Pulmonary artery endothelial cell (primary cell): Measurements from ENCODE around the gene SMIM7. TPM values are rescaled to one million over a fixed set of nuclear protein-coding genes. Genes with fewer than 3 reads are reported as not detected.

Experiments used
- DNase-seq: peaks from one replicate; pipeline ENCODE4 v3.0.0-alpha.2; 2011; ENCODE audit warnings: low read depth, low spot score
- total RNA-seq: library from RNA; depleted of rRNA; stranded (reverse); fragments of >200 nt; gene quantifications from 2 replicates; pipeline ENCODE4 v1.2.3, GENCODE V29; 2014

Gene SMIM7
- total RNA-seq, 1 donor from 2014 or later: 34.0 TPM

DNA sequence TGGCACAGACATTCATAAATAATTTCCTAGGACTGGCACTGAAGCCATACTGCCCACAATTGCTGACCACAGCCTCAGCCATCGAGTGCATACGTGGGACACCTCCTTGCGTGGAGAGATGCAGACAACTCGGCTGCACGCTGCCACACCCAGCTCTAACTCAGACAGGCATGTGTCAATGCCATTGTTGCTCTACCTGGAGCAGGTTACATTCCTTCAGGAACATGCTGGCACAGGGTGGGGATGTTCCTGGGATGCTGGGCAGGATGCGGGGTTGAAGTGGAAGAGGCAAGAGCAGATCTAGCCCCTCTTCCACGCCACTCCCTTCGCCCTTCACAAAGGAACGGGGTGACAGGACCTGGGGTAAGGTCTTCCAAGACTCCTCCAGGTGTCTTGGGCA lies 63.5 kb downstream of the SMIM7 start:
- no peak for DNase-seq

Other genes starting within 250 kb of the SMIM7 start
- gene EPS15L1, start 188.2 kb downstream of the SMIM7 start, total RNA-seq: 8.0 and 10.8 TPM in 2 replicates
- gene CALR3, start 164.0 kb downstream of the SMIM7 start, total RNA-seq: not detected in 2 replicates
- gene C19orf44, start 163.8 kb downstream of the SMIM7 start, total RNA-seq: 1.6 and 2.6 TPM in 2 replicates
- 4.4 and 5.5 TPM in 2 replicates for gene CHERP, start 117.7 kb downstream of the SMIM7 start, total RNA-seq
- 20.8 and 23.2 TPM in 2 replicates for gene SLC35E1, start 87.7 kb downstream of the SMIM7 start, total RNA-seq
- 4.4 and 5.8 TPM in 2 replicates for gene MED26, start 31.9 kb downstream of the SMIM7 start, total RNA-seq
- 3.0 and 4.7 TPM in 2 replicates for gene TMEM38A, start 995 bp upstream of the SMIM7 start, total RNA-seq
- not detected in 2 replicates for gene NWD1, start 59.7 kb upstream of the SMIM7 start, total RNA-seq
- gene SIN3B, start 169.3 kb upstream of the SMIM7 start, total RNA-seq: 28.3 and 30.2 TPM in 2 replicates
- gene F2RL3, start 228.9 kb upstream of the SMIM7 start, total RNA-seq: 0.71 and 1.4 TPM in 2 replicates